GM12874 (cell line): ENCODE measurements around the gene PRKAR1A.
A peak's percentile ranks its signal among the peaks of the same experiment; 100 is the strongest.

Source experiments
- TF ChIP-seq, protein P1 (sequence below): IDR thresholded peaks from 2 replicates; pipeline ENCODE4 v1.5.1; 2011; ENCODE audit warnings: low read depth, mild to moderate bottlenecking, control low read depth, low read length, moderate library complexity; ENCODE audit not compliant: insufficient read depth

Gene PRKAR1A

DNA sequence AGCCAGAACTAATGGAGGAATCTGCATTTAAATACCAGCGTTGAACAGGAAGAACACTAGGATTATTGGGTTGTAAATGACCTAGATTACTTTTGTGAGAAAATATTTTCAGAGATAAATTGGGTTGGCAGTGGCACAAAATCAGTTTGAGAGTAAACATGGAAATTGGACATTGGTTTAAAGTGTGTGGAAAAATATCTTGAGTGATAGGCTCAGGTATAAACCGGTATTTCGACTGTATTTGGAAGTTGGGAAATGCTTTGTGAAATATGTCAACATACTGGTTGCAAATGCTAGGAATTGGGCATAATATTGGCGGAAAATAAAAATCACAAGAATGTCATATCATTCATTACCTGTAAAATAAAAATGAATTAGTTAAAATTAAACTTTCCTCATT, 15.1 kb downstream of the PRKAR1A start:
- TF ChIP-seq, protein P1, sequence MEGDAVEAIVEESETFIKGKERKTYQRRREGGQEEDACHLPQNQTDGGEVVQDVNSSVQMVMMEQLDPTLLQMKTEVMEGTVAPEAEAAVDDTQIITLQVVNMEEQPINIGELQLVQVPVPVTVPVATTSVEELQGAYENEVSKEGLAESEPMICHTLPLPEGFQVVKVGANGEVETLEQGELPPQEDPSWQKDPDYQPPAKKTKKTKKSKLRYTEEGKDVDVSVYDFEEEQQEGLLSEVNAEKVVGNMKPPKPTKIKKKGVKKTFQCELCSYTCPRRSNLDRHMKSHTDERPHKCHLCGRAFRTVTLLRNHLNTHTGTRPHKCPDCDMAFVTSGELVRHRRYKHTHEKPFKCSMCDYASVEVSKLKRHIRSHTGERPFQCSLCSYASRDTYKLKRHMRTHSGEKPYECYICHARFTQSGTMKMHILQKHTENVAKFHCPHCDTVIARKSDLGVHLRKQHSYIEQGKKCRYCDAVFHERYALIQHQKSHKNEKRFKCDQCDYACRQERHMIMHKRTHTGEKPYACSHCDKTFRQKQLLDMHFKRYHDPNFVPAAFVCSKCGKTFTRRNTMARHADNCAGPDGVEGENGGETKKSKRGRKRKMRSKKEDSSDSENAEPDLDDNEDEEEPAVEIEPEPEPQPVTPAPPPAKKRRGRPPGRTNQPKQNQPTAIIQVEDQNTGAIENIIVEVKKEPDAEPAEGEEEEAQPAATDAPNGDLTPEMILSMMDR: no peak

DNA sequence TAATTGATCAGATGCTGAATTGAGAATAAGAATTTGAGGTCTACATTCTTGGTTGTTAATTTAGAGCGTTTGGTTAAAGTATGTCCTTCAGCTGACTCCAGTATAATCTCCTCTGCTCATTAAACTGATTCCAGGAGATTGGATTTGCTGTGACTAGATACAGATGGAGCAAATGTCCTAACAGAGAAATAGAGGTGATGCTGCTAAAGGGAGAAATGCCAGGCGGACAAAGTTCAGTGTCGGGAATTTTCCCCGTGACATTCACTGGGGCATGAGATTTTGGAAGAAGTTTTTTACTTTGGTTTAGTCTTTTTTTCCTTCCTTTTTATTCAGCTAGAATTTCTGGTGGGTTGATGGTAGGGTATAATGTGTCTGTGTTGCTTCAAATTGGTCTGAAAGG, 19.0 kb downstream of the PRKAR1A start:
- TF ChIP-seq, protein P1: no peak

- TF ChIP-seq, protein P1: no peak
These were observed 20.6 kb downstream of the PRKAR1A start for GRCh38 chr17:68532826-68533225.

- TF ChIP-seq, protein P1: no peak
These were observed 21.9 kb downstream of the PRKAR1A start for GRCh38 chr17:68533887-68534694.

DNA sequence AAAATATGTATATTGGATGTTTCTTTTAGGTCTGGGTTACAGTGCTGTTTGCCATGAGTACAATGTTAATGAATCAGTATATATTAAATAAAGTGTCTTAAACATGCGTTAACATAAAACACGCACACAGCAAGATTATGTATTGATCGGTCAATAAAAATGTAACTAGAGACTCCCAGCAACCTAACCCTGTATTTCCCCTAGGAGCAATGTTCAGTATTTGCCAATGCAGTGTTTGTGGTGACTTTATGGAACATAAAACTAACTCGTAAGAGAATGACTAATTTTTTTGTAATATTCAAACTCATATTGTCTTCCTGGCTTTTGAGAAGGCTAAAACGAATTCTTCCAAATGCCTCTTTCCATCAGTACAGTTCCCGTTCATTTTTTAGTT, 22.5 kb downstream of the PRKAR1A start:
- TF ChIP-seq, protein P1: no peak

GRCh38 chr17:68535922-68536321, 23.7 kb downstream of the PRKAR1A start:
- TF ChIP-seq, protein P1: no peak

DNA sequence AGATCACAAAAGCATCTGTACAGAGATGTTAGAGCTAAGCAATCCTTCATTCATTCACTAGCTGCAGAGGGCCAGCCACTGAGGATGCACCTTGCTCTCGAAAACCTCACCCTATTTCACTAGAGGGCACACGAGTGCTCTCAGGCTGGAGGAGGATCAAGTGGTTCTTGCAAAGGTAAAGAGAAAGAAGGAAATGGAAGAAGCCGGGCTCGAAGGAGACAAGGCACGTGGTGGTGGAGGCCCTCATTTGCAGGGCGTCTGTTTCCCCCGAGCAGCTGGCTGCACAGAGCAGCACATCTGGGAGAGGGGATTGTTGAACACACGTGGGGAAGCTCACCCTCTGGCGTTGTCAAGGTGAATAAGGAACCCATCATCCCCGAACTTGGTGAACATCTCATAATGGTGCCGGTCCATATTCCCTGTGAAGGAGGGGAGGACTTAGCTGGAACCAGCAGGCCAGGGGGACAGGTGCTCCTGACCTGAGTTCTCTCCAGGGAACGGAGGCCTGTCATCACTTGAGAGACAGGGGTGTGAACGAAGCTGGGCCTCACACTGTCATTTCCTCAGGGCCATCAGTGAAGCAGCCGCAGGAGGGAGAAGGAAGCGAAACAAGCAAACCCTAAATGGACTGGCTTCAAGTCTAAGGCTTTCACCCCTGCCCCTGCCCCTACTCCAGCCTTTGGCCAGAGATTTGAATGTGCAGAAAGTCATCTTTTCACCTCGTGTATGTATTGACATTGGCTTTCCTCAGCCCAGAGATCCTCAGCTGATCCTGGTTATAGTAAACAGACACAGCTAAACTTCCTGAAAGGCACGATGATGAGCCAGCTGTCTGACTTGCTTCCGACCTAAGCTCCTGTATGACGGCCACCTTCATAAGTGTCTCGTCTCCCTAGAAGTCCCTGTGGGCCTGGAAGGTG, 27.6 kb downstream of the PRKAR1A start:
- TF ChIP-seq, protein P1: peak; percentile 27; the same call in 1 of the 2 replicates
